Progenitor cell of endocrine pancreas (in vitro differentiated cells): ENCODE data around the gene LRRC32. TPM values are rescaled to one million over a fixed set of nuclear protein-coding genes. Genes with fewer than 3 reads are reported as not detected.

Experiments used
- DNase-seq: peaks from one replicate; pipeline ENCODE4 v3.0.0; 2021; ENCODE audit warnings: low spot score; ENCODE audit not compliant: unreplicated experiment
- H3K27ac Mint-ChIP-seq: 2 replicates; pipeline ENCODE4 v1.8.0; 2021; ENCODE audit warnings: mild to moderate bottlenecking, moderate library complexity, mixed read lengths
- H3K27me3 Mint-ChIP-seq: 2 replicates; pipeline ENCODE4 v1.8.0; 2021; ENCODE audit warnings: mixed read lengths
- H3K36me3 Mint-ChIP-seq: 2 replicates; pipeline ENCODE4 v1.8.0; 2022; ENCODE audit warnings: mixed read lengths; ENCODE audit not compliant: insufficient read depth
- H3K4me1 Mint-ChIP-seq: 2 replicates; pipeline ENCODE4 v1.8.0; 2021; ENCODE audit warnings: low read depth, mixed read lengths
- H3K4me3 Mint-ChIP-seq: 2 replicates; pipeline ENCODE4 v1.8.0; 2021; ENCODE audit warnings: low read depth, mild to moderate bottlenecking, moderate library complexity, mixed read lengths
- H3K9me3 Mint-ChIP-seq: 2 replicates; pipeline ENCODE4 v1.8.0; 2021; ENCODE audit warnings: low read depth, mixed read lengths
- CTCF ChIP-seq: fragments of 200-600 bp; sonication (generic); IDR thresholded peaks from one replicate; pipeline ENCODE4 v1.5.0; 2021; ENCODE audit warnings: antibody characterized with exemption, mild to moderate bottlenecking; ENCODE audit not compliant: unreplicated experiment
- total RNA-seq: library from RNA; stranded (reverse); gene quantifications from 2 replicates; pipeline ENCODE4 v1.2.1, GENCODE V29; 2021

LRRC32 gene
- total RNA-seq, 1 donor from 2014 or later, result 0.14 TPM

- Mint-ChIP-seq H3K4me3 (no peak overlapping the region), H3K27ac (no peak overlapping the region), H3K9me3 (no peaks in the 10 kb centered on the region), H3K4me1 (peaks cover 2% of the 10 kb centered on the region), H3K36me3 (no peaks in the 10 kb centered on the region), H3K27me3 (peaks cover 6% of the 10 kb centered on the region)
- no peak for DNase-seq
- no peak for TF ChIP-seq CTCF
Observed at GRCh38 chr11:76653012-76653673, 17.4 kb downstream of the LRRC32 start.

- Mint-ChIP-seq H3K27ac (no peak overlapping the region), H3K9me3 (peaks cover 8% of the 10 kb centered on the region), H3K36me3 (no peaks in the 10 kb centered on the region), H3K27me3 (peaks cover 3% of the 10 kb centered on the region), H3K4me3 (no peak overlapping the region), H3K4me1 (peaks cover 2% of the 10 kb centered on the region)
- TF ChIP-seq CTCF, result no peak
- no peak for DNase-seq
Observed at GRCh38 chr11:76649851-76650372, 20.6 kb downstream of the LRRC32 start.

GRCh38 chr11:76649011-76649410, 21.5 kb downstream of the LRRC32 start:
- TF ChIP-seq CTCF, result no peak
- H3K36me3 Mint-ChIP-seq, result no peaks in the 10 kb centered on the region
- no peak overlapping the region for H3K27ac Mint-ChIP-seq
- peaks cover 3% of the 10 kb centered on the region for H3K27me3 Mint-ChIP-seq
- no peaks in the 10 kb centered on the region for H3K4me1 Mint-ChIP-seq
- DNase-seq, result no peak
- H3K9me3 Mint-ChIP-seq, result peaks cover 8% of the 10 kb centered on the region
- no peak overlapping the region for H3K4me3 Mint-ChIP-seq

- Mint-ChIP-seq H3K36me3 (no peaks in the 10 kb centered on the region), H3K27ac (no peak overlapping the region), H3K9me3 (peaks cover 8% of the 10 kb centered on the region), H3K27me3 (peaks cover 3% of the 10 kb centered on the region), H3K4me3 (no peak overlapping the region), H3K4me1 (no peaks in the 10 kb centered on the region)
- TF ChIP-seq CTCF, result no peak
- DNase-seq, result no peak
Observed at GRCh38 chr11:76648061-76648460, 22.5 kb downstream of the LRRC32 start.

GRCh38 chr11:76646882-76647534, 23.5 kb downstream of the LRRC32 start:
- H3K9me3 Mint-ChIP-seq, result peaks cover 8% of the 10 kb centered on the region

More at GRCh38 chr11:76646882-76647534, 23.5 kb downstream of the LRRC32 start:
- no peaks in the 10 kb centered on the region for H3K4me1 Mint-ChIP-seq
- no peaks in the 10 kb centered on the region for H3K36me3 Mint-ChIP-seq
- H3K27ac Mint-ChIP-seq, result no peak overlapping the region
- peaks cover 3% of the 10 kb centered on the region for H3K27me3 Mint-ChIP-seq
- no peak for TF ChIP-seq CTCF
- no peak for DNase-seq
- no peak overlapping the region for H3K4me3 Mint-ChIP-seq
